Sigmoid colon (tissue), 7 donors: ENCODE results near the gene TFR2. TPM values are rescaled to one million over a fixed set of nuclear protein-coding genes. Genes with fewer than 3 reads are reported as not detected.

Experiments used
- DNase-seq: peaks from one replicate; pipeline ENCODE4 v3.0.0-alpha.2; 2019
- H3K27ac ChIP-seq, 4 donors: fragments of 200-600 bp; sonication (generic); one replicate each; pipeline ENCODE4 v1.5.1; 2016 to 2019; ENCODE audit warnings: mild to moderate bottlenecking in 1 of 4
- H3K27me3 ChIP-seq, 3 donors: fragments of 200-600 bp; sonication (generic); one replicate each; pipeline ENCODE4 v1.5.1; 2019; ENCODE audit warnings: mild to moderate bottlenecking in 1 of 3
- H3K36me3 ChIP-seq, 4 donors: fragments of 200-600 bp; sonication (generic); one replicate each; pipeline ENCODE4 v1.5.1; 2016 to 2019
- H3K4me1 ChIP-seq, 4 donors: fragments of 200-600 bp; sonication (generic); one replicate each; pipeline ENCODE4 v1.5.1; 2017 to 2019
- H3K4me3 ChIP-seq, 4 donors: fragments of 200-600 bp; sonication (generic); one replicate each; pipeline ENCODE4 v1.5.1; 2017 to 2019; ENCODE audit warnings: mild to moderate bottlenecking in 2 of 4, moderate library complexity in 1 of 4
- H3K9me3 ChIP-seq, 4 donors: fragments of 200-600 bp in 3 of 4; sonication (generic) in 3 of 4; one replicate each; pipeline versions ENCODE4 v1.5.1 to v1.6.1; 2013 to 2019
- EP300 ChIP-seq, 4 donors: sonication (generic); formaldehyde crosslinking; IDR thresholded peaks; one replicate each; pipeline ENCODE4 v1.6.1; 2017; ENCODE audit warnings: antibody characterized with exemption in 4 of 4
- POLR2A ChIP-seq, 2 donors: fragments of 450-650 bp; IDR thresholded peaks; one replicate each; pipeline ENCODE4 v1.6.1; 2016; ENCODE audit warnings: antibody characterized with exemption in 2 of 2, mild to moderate bottlenecking in 2 of 2, moderate library complexity in 2 of 2
- POLR2AphosphoS5 ChIP-seq, 4 donors: sonication (generic); formaldehyde crosslinking; IDR thresholded peaks; one replicate each; pipeline ENCODE4 v1.6.1; 2017; ENCODE audit warnings: antibody characterized with exemption in 4 of 4
- WGBS, 2 donors: extraction: QIAGEN DNeasy Blood & Tissue Kit; methylation state at CpG; one replicate each; pipeline ENCODE4 v1.1.7; 2013; 5-methylcytosine and 5-hydroxymethylcytosine counted together
- intact Hi-C: fragments of 100-400 bp; cut with DNase I; formaldehyde crosslinking; loops from one replicate; pipeline ENCODE4 v1.15.1; 2023
- polyA plus RNA-seq, 3 donors: library from polyadenylated mRNA; stranded (reverse); fragments of 200-250 nt; gene quantifications; one replicate each; pipeline ENCODE4 v1.2.3, GENCODE V29; 2013
- total RNA-seq, 4 donors: library from RNA; depleted of rRNA; stranded (reverse); fragments of >200 nt; gene quantifications; one replicate each; pipeline ENCODE4 v1.1.0, GENCODE V29; 2016
- TF ChIP-seq, protein P1 (sequence below), 4 experiments: fragments of 450-650 bp in 3 of 4; fragments of 200-600 bp in 1 of 4; IDR thresholded peaks; one replicate each; pipeline ENCODE4 v1.5.1; 2016 to 2019; ENCODE audit warnings: antibody characterized with exemption in 4 of 4, mild to moderate bottlenecking in 3 of 4, moderate library complexity in 2 of 4
- donor health status: healthy with polysubstance abuse.
- donor health status: Bipolar disorder and iron deficiency.
- donor health status: healthy.

Gene TFR2
- total and polyA plus RNA-seq, 7 donors = 0.71 to 2.2 TPM; not detected in 5

DNA sequence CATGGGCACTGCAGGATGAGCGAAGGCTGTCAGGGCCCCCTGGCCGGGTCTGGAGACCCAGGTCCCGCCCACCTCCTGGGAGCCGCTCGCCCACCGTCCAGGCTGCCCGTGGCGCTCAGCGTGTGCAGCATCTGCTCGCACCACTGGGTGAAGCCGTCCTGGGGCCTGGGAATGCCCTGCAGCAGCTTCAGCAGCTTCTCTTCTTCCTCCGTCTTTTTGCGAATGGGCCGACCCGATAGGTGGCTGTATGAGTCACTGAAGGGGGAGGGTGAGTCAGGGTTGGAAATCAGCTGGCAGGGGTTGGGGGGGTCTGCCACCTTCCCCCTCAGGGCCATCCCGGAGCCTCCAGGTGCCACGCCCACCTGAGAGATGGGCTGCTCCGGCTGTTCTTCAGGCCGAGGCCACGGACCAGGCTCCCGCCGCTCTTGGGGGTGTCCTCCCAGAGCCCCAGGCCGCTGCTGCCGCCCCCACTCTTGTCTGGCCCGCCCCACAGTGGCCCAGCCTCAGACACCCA is 40.9 kb upstream of the TFR2 start:
- H3K27ac ChIP-seq = peak overlapping the region in 1 of 4 donors; percentile 19
- peaks cover 0 to 18% (median 8%) of the 10 kb centered on the region in 4 donors for H3K4me1 ChIP-seq
- H3K9me3 ChIP-seq = no peaks in the 10 kb centered on the region
- H3K36me3 ChIP-seq = peaks cover 75 to 95% (median 84%) of the 10 kb centered on the region in 4 donors
- H3K4me3 ChIP-seq = no peak overlapping the region
- no peaks in the 10 kb centered on the region for H3K27me3 ChIP-seq
- DNase-seq = peak; percentile 66
- WGBS, 2 donors = 83 to 87% methylated on average over 25 of the region's 25 CpGs
- intact Hi-C loops = no loop called here
- no peak for TF ChIP-seq POLR2A (IDR thresholded peaks at IDR 0.05)
- TF ChIP-seq, protein P1, sequence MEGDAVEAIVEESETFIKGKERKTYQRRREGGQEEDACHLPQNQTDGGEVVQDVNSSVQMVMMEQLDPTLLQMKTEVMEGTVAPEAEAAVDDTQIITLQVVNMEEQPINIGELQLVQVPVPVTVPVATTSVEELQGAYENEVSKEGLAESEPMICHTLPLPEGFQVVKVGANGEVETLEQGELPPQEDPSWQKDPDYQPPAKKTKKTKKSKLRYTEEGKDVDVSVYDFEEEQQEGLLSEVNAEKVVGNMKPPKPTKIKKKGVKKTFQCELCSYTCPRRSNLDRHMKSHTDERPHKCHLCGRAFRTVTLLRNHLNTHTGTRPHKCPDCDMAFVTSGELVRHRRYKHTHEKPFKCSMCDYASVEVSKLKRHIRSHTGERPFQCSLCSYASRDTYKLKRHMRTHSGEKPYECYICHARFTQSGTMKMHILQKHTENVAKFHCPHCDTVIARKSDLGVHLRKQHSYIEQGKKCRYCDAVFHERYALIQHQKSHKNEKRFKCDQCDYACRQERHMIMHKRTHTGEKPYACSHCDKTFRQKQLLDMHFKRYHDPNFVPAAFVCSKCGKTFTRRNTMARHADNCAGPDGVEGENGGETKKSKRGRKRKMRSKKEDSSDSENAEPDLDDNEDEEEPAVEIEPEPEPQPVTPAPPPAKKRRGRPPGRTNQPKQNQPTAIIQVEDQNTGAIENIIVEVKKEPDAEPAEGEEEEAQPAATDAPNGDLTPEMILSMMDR (IDR thresholded peaks at IDR 0.05) = no peak
- no peak for TF ChIP-seq POLR2AphosphoS5 (IDR thresholded peaks at IDR 0.05)
- TF ChIP-seq EP300 (IDR thresholded peaks at IDR 0.05) = no peak

DNA sequence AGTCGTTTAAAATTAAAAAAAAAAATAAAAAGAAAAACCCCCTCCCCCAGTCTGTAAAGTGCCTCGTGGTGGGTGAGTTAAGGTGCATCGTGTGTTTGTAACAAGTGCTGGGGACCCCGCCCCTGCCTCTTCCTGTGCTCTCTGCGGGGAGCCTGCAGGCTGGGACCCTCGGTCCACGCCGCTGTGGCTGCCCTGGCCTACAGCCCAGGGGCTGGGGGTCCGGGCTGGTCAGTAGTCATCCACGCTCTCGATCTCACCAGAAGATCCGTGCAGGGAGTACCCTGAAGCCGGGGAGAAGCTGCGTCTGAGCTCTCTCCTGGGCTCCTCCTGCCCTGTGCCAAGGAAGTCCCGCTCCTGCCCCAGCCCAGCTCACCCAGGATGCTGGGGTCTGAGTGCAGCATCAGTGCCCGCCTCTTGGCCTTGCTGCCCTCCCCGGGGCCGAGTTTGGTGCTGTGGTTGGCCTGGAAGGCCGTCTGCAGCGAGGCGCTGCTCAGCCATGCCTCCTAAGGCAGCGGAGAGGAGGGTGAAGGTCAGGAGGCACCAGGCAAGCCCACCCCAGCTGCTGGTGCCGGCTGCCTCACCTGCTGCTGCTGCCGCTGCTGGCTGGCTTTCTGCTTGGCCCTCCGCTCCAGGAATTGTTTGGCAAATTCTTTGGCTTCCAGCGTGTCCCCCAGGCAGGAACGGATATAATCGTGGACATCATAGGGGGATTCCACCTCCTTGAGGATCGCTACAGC is 40.3 kb upstream of the TFR2 start:
- WGBS, 2 donors = 82 to 83% methylated on average over 29 of the region's 29 CpGs

DNA sequence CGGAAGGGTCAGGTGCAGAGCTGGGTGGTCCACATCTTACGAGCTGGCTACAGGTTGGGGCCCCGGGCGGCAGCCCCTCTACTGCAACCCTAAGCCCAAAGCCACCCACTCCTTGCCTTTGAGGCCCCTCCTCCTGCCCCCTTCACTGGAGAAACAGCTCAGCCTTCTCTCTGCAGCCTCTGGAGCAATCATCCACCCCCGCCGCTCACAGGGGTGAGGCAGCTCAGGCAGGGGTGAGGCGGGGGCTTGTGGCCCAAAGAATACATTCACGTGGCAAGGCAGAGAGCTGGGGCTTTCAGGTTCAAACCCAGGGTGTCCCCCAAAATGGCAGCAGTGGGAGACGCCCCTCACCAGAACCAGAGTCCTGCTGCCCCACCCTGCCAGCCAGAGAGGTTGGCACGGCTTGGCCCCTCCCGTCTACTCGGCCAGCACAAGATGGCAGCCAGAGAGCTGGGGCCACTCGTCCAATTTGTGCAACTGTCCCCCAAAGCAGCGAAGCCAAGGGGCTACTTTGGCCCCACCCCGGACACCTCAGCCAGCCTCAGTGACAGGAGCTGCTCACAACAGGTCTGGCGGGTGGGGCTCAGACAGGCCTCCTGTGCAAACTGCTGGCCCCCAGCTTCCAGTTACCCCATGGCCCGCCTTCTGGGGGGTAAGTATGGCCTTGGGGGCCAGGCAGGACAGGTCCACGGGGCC is 39.4 kb upstream of the TFR2 start:
- Histone ChIP-seq H3K27ac (peak overlapping the region; percentile 58 to 98 (median 66)), H3K4me3 (no peak overlapping the region), H3K27me3 (no peaks in the 10 kb centered on the region), H3K36me3 (peaks cover 60 to 90% (median 75%) of the 10 kb centered on the region in 4 donors), H3K9me3 (no peaks in the 10 kb centered on the region), H3K4me1 (peaks cover 0 to 26% (median 21%) of the 10 kb centered on the region in 4 donors)
- intact Hi-C loops = no loop called here
- peak; percentile 70 for DNase-seq
- TF ChIP-seq POLR2AphosphoS5 (IDR thresholded peaks at IDR 0.05) = peak in 1 of 4 donors; percentile 24
- no peak for TF ChIP-seq EP300 (IDR thresholded peaks at IDR 0.05)
- WGBS, 2 donors = 81 to 87% methylated on average over 18 of the region's 18 CpGs

More for the DNA sequence above, 40.3 kb upstream of the TFR2 start:
- H3K27me3 ChIP-seq = no peaks in the 10 kb centered on the region
- intact Hi-C loops = no loop called here
- peak; percentile 67 for DNase-seq
- no peak overlapping the region for H3K4me3 ChIP-seq
- peaks cover 69 to 95% (median 83%) of the 10 kb centered on the region in 4 donors for H3K36me3 ChIP-seq
- no peaks in the 10 kb centered on the region for H3K9me3 ChIP-seq
- peaks cover 0 to 18% (median 12%) of the 10 kb centered on the region in 4 donors for H3K4me1 ChIP-seq
- peak overlapping the region in 1 of 4 donors; percentile 19 for H3K27ac ChIP-seq
- TF ChIP-seq POLR2AphosphoS5 (IDR thresholded peaks at IDR 0.05) = peak in 1 of 4 donors; percentile 30
- TF ChIP-seq, protein P1 (IDR thresholded peaks at IDR 0.05) = no peak

DNA sequence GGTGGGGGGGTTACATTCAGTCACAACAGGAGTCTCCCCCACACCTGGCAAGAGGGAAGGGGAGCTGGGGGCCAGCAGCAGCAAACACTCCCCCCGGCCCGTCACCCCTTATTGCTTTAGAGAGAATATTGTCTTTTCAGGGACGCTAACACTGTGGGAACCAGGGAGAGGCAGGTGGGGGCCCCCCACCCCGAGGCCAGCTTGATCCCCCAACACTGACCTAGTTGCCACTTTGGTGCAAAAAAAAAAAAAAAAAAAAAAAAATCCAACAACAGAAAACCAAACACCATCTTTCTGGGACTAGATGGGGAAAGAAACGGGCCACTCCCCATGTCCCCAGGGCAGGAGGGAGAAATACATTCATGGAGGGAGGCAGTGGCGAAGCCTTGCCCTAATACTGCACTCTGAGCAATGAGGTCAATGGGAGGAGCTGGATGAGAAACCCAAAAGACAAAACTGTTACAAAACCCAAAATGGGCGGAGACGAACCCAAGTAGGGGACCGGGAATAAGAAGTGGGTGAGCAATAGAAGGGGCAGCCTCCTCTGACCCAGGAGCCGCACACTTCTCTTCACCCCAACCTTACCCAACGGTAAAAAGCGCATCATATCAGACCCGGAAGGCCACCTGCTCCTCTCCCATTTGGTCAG is 38.7 kb upstream of the TFR2 start:
- Histone ChIP-seq H3K4me3 (no peak overlapping the region), H3K4me1 (peaks cover 0 to 26% (median 24%) of the 10 kb centered on the region in 4 donors), H3K9me3 (no peaks in the 10 kb centered on the region), H3K27me3 (no peaks in the 10 kb centered on the region), H3K27ac (peak overlapping the region; percentile 61 to 98 (median 67)), H3K36me3 (peaks cover 53 to 83% (median 69%) of the 10 kb centered on the region in 4 donors)
- peak; percentile 83 for DNase-seq
- TF ChIP-seq, protein P1 (IDR thresholded peaks at IDR 0.05) = no peak
- TF ChIP-seq POLR2AphosphoS5 (IDR thresholded peaks at IDR 0.05) = peak in 1 of 4 donors; percentile 26
- WGBS, 2 donors = 77% methylated on average over 13 of the region's 13 CpGs
- intact Hi-C loops = loop anchor here (5.0 kb wide), 1 partner anchor 213 kb away; no protein-coding TSS in a partner anchor
